ENCODE measurements around the gene CBX8. TPM values are rescaled to one million over a fixed set of nuclear protein-coding genes. Genes with fewer than 3 reads are reported as not detected.

The CBX8 gene
- 1.4 and 1.9 TPM in 2 replicates for total RNA-seq

DNA sequence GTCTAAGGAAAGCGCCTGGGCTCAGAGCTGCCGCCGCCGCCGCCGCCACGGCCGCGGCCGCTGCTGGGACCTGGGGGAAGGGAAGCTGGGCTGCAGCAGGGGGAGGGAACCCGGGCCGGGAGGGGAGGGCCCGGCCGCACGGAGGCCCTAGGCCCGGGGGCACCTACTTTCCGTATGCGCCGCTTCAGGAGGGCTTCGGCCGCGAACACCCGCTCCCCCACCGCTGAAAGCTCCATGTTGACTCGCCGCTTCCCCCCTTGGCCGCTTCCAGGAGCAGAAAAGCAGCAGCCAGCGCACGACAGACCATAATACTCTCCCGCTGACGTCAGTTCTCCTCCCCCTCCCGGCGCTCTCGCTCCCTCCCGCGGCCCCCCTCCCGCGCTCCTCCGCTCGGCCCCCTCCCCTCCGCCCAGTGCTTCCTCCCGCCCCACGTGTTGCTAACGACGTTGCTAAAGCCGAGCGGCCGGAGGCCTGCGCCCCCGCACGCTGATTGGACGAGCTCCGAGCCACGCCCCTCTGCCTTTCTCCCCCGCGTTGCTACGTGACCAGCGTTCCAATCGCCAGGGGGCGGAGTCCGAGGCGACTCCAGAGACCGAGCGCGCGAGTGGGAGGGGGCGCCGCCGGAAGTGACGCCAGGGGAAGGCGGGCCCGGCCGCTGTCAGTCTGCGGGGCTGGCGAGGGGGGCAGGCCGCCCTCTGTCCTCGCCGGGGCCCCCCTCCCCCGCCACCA lies at the start of gene CBX8:
CBX8 (minus strand) TSS at position 315 of the 729 bp plus-strand sequence; CDS start at position 236, 79 bp downstream.
- DNase-seq (ENCODE audit: low read depth in 2 of 2) = peak; percentile 98 to 100

DNA sequence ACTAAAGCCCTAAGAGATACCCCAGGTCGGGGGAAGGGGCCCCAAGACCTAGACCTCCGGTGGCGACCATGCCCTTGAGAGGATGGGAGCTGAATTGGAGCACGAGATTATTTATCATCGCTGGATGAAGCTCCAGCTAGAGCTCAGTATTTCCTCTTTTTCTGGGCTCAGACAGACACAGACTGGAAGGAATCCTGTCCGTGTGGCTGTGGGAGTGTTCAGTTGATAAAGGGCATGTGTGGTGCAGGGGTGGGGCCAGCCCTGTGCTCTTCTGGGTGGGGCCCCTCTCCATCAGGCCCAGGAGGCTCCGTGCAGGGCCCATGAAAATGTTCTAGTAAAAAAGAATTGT lies 48.7 kb upstream of the CBX8 start:
- no peak for DNase-seq (ENCODE audit: low read depth in 2 of 2)

DNA sequence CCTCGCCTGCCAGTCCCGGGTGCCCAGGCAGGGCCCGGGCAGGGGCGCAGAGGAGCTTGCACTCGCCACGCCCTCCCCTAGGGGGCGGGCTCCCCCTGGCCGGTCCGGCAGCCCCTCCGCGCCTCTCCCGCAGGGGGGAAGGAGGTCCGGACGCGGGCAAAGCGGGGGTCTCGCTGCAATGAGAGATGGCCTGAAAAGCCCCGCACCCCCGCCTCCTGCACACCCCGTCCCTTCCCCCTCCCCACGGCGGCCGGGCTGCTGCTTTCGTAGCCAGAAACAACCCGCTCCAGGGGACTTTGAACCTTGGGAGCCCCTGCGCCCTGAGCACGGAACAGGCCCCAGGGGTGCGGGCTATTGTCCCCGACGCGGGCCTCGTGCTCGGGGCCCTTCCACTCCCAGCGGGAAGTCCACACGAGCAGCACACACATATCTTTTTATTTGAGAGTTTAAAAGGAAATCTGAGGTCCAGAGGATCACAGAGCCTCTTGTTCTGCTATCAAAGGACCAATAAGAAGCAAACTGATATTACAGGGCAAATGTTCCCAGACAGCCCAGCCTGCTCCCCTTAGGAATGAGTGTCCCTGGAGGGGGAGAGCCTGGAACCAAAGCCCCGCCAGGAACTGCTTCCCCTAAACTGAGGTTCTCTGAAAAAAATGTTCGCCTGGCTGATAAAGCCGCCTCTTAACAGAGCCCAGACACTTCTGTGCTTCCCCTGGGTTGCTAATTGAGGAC lies 48.2 kb upstream of the CBX8 start:
- peak in 1 of 2 donors; percentile 44 for DNase-seq (ENCODE audit: low read depth in 2 of 2)

DNA sequence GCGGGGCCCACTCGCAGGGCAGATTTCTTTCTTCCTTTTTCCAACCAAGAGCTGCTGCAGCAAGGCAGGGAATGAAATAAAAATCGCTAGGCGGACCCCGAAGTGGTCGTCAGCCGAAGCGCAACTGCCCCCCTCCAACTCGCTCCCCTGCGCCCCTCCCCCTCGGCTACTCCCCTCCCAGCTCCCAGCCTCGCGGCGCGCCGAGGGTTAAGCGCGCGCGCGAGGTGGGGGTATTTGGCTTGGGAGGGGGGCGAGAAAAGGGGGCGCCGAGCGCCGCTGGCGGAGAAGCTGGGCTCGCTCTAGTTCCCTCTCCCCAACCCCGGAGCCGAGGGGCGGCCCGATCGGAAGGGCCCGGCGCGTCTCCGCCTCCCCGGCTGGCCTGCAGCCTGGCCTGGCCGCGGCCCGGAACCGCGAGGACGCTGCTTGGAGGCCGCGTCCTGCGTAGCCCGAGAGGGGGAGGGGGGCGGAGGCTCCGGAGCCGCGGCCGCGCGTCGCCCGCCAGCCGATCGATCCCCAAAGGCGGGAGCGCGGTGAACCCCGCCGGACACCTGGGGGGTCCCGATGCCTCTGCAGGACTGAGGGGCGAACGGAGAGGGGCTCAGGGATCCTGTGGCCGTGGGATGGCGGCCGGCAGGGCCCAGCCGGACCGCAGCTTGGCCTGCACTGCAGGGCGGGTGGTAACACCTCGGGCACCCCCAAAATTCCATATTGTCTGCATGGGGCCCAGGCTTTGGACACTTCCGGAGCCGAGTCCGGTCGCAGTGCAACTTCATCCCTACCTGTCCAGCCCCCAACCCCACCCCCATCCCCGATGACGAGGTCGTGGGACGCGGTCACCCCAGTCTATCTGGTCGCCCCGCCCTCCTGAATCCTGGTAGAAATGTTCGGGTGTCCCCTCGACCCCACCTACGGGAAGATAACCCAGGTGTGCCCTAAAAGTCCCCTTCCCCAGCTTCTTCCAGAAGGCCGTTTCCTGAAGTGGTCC lies 47.2 kb upstream of the CBX8 start:
- peak in 1 of 2 donors; percentile 61 for DNase-seq (ENCODE audit: low read depth in 2 of 2)

DNA sequence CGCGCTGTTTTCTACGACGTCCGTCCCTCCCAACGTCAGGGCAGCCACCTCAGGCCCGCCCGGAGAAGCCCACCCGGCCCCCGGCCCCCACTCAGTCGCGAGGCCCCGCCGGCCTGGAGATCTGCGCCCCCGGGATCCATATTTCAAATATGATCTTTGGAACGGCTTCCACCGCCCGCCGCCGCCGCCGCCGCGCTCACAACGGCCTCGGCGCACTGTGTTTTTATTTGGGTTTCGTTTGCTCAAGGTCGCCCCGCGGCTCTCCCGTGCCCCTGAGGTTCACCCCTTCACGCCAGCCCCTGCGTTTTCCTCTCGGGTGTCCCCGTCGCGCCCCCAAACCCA lies 46.6 kb upstream of the CBX8 start:
- no peak for DNase-seq (ENCODE audit: low read depth in 2 of 2)

DNA sequence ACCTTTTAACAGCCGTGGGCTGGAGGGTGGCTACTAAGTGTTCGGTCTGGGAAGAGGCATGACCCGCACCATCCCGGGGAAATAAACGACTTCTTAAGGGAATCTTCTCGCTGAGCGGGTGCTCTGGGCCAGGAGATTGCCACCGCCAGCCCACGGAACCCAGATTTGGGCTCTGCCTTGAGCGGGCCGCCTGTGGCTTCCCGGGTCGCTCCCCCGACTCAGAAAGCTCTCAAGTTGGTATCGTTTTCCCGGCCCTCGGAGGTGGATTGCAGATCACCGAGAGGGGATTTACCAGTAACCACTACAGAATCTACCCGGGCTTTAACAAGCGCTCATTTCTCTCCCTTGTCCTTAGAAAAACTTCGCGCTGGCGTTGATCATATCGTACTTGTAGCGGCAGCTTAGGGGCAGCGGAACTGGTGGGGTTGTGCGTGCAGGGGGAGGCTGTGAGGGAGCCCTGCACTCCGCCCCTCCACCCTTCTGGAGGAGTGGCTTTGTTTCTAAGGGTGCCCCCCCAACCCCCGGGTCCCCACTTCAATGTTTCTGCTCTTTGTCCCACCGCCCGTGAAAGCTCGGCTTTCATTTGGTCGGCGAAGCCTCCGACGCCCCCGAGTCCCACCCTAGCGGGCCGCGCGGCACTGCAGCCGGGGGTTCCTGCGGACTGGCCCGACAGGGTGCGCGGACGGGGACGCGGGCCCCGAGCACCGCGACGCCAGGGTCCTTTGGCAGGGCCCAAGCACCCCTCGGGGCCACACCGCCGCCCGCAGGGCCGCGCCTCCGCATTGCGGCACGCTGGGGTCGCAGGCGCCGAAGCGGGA lies 46.0 kb upstream of the CBX8 start:
- DNase-seq (ENCODE audit: low read depth in 2 of 2) = no peak

DNA sequence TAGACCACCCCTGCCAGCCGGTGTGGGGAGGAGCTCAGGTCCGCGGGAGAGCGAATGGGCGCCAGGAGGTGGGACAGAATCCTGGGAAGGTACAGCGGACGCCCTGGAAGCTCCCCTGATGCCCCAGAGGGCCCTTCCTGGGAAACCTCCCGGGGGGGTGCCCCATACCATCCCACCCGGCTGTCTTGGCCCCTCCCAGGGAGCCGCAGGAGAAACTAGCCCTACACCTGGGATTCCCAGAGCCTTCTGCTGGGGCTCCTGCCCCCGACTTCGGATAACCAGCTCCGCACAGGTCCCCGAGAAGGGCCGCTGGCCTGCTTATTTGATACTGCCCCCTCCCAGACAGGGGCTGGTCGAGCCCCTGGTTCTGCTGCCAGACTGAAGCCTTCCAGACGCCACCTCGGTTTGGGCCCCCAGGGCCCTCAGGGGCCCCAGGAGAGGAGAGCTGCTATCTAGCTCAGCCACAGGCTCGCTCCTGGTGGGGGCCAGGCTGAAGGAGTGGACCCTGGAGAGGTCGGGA lies 45.3 kb upstream of the CBX8 start:
- no peak for DNase-seq (ENCODE audit: low read depth in 2 of 2)

DNA sequence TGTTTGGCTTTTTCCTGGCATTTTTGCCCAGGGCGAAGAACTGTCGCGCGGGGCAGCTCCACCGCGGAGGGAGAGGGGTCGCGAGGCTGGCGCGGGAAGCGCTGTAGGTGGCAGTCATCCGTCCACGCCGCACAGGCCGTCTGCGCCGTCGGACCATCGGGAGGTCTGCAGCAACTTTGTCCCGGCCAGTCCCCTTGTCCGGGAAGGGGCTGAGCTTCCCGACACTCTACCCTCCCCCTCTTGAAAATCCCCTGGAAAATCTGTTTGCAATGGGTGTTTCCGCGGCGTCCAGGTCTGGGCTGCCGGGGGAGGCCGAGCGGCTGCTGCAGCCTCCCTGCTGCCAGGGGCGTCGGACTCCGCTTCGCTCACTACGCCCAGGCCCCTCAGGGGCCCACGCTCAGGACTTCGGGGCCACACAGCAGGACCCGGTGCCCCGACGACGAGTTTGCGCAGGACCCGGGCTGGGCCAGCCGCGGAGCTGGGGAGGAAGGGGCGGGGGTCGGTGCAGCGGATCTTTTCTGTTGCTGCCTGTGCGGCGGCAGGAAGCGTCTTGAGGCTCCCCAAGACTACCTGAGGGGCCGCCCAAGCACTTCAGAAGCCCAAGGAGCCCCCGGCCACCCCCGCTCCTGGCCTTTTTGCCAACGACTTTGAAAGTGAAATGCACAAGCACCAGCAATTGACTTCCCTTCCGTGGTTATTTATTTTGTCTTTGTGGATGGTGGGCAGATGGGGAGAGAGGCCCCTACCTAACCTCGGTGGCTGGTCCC lies 44.7 kb upstream of the CBX8 start:
- DNase-seq (ENCODE audit: low read depth in 2 of 2) = no peak

DNA sequence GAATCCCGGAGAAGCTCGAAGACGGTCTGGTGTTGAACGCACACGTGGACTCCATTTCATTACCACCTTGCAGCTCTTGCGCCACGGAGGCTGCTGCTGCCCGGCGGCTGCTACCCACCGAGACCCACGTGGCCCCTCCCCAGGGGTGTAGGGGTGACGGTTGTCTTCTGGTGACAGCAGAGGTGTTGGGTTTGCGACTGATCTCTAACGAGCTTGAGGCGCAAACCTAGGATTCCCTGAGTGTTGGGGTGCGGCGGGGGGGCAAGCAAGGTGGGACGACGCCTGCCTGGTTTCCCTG lies 44.1 kb upstream of the CBX8 start:
- DNase-seq (ENCODE audit: low read depth in 2 of 2) = no peak

DNA sequence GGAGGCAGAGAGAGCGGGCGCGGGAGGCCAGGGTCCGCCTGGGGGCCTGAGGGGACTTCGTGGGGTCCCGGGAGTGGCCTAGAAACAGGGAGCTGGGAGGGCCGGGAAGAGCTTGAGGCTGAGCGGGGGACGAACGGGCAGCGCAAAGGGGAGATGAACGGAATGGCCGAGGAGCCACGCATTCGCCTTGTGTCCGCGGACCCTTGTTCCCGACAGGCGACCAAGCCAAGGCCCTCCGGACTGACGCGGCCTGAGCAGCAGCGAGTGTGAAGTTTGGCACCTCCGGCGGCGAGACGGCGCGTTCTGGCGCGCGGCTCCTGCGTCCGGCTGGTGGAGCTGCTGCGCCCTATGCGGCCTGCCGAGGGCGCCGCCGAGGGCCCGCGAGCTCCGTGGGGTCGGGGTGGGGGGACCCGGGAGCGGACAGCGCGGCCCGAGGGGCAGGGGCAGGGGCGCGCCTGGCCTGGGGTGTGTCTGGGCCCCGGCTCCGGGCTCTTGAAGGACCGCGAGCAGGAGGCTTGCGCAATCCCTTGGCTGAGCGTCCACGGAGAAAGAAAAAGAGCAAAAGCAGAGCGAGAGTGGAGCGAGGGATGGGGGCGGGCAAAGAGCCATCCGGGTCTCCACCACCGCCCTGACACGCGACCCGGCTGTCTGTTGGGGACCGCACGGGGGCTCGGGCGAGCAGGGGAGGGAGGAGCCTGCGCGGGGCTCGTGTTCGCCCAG lies 43.6 kb upstream of the CBX8 start:
- DNase-seq (ENCODE audit: low read depth in 2 of 2) = peak in 1 of 2 donors; percentile 59

DNA sequence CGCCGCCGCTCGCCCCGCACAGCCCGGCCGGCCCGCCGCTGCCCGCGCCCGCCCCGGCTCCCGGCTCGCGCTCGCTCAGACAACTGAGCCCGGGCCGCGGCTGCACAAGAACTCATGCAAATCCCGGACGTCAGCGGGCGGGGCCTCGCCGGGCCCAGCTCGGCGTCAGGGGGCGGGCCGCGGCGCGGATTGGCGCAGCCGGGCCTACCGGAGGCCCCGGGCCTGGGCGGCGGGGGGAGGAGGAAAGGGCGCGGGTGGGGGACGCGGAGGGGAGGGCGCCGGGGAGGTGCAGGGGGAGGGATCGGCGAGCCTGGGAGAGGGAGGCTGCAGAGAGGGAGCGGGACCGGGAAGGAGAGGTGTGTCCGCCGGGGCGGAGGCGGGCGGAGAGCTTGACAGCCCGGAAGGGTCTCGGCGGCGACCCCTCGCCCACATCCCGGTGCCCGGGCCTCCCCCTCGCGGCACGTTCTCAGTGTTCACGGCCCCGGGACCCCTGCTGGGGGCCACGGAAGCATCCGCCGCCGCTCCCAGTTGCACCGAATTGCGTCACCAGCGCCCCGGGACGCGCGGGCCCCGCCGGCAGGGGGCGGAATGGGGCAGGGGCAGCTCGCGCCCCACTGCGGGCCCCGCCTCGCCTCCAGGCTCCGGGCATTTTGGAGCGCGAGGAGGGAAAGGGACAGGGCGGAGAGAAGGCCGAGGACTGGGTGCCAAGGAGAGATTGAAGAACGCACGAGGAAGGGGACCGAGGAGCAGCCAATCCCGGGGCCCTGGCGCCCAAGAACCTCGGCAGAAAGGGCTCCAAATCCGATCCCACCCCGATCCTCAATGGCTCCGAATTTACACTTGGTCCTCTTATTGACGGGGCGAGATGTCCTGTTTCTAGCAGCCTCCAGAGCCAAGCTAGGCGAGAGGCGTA lies 42.7 kb upstream of the CBX8 start, which contains the start of gene CBX4:
CBX4 (minus strand) TSS at position 85 of the 913 bp plus-strand sequence. CDS start 189 bp downstream, outside the sequence.
- peak; percentile 73 to 92 for DNase-seq (ENCODE audit: low read depth in 2 of 2)

DNA sequence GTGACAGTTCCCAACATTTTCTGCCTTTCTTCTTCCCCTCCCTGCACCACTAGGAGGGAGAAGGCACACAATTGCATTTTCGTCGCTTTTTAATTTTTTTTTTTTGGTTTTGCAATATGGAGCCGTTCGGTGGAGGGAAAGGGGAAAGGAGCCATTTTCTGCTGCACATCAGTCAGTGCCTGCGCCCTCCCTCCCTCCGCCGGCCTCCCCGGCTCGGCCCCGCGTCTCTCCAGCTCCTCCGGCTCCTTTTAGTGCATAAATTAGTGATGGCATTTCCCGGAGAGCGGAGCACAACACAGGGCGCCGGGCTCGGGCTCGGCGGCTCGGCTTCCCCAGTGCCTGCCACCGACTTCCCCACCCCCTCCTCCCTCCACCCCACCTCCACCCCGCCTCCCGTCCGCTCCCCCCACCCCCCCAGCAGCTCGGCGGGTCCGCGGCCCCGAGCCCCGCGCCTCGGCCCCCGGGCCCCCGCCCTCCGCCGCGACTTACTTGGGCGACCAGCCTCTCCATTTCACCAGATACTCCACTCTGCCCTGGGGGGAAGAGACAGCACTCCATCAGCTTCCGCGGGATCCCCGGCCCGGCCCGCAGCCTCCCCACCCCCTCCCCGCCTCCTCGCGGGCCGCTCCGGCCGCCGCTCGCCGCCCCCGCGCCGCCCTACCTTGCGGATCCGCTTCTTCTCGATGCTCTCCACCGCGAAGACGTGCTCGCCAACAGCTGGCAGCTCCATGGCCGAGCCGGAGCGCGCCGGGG lies 41.8 kb upstream of the CBX8 start:
- DNase-seq (ENCODE audit: low read depth in 2 of 2) = peak in 1 of 2 donors; percentile 60

DNA sequence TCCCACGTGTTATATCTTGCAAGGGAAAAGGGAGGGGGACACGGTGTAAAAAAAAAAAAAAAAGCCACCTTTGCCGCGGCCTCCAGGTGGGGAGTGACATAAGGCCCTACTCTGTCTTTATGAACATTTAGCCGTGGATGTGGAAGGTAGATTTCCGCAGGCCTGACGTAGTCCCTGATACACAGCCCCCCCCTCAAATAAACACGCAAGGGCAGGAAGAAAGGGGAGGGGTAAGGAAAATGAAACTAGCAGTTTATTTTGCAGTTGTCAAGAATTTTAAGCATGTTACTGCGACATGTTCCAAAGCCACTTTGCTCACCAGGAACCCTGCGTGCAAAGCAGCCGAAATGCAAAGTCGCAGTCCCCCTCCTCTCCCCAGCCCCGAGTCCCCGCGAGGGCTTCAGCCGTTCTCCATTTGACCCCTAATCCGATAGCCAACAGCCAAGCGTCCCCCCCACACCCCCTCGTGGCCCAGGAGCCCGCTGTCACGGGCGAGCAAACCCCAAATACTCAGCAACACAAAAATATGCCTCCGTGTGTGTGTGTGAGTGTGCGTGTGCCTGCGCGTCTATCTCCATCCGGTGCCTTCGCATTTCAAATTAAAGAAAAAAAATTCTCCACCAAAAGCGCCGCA lies 41.1 kb upstream of the CBX8 start:
- DNase-seq (ENCODE audit: low read depth in 2 of 2) = no peak

DNA sequence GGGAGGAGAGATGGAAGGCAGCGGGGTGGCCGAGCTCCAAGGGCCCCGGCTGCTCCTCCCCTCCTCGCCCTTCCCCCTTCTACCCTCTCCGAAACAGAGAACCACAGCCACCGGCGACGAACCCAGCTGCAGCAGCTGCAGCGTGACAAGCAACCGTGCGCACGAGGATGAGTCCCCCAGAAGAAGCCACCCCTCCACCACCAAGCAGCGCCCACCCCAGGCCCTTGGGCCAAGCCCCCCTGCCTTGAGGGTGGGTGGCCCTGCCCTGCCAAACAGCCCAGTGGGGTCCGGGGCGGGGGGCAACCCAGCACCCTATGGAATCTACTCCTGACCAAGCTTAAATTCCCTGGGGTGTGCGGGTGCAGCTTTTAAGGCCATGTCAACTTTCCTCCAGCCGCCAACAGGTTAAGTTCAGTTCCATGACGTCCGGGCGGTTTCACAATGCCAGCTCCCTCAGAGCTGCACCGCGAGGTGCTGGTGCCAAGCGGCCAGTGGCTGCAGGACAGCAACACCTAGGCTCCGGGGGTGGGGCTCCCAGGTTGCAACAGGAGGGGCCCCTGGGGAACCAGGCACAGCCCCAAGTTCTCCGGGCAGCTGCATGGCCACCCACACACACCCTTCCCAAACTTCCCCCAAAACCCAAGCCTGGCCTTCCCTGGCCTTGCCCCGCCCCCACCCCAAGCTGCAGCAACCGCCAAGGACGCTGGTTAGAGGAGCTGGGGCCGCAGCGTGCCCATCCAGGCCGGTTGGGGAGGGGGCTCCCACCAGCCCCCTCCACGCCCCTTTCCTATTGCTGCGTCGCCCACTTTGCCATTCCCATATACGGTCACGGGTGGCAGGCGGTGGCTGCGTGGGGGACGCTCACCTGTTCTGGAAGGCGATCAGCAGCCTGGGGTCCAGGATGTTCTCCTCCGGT lies 40.4 kb upstream of the CBX8 start:
- DNase-seq (ENCODE audit: low read depth in 2 of 2) = peak; percentile 34 to 63

DNA sequence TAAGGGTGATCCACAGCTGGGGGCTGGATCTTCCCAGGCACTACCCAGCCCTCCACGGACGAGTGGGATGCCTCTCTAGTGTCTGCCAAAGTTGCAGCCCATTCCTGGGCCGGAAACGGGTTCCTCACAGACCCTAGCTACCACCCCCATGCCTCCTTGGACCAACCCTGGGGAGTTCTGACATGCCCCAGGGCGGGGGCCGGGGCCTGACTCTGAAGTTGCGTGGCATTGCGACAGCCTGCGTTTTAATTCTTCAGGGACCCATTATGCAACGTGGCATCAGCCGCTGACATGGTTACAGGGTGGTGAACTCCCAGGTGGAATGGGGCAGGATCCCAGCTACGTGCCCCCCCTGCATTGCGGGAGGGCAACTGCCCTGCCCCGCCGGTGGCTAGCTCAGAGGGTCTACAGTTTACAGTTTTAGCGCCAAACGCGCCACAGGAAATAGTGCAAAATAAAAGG lies 39.7 kb upstream of the CBX8 start:
- DNase-seq (ENCODE audit: low read depth in 2 of 2) = no peak

DNA sequence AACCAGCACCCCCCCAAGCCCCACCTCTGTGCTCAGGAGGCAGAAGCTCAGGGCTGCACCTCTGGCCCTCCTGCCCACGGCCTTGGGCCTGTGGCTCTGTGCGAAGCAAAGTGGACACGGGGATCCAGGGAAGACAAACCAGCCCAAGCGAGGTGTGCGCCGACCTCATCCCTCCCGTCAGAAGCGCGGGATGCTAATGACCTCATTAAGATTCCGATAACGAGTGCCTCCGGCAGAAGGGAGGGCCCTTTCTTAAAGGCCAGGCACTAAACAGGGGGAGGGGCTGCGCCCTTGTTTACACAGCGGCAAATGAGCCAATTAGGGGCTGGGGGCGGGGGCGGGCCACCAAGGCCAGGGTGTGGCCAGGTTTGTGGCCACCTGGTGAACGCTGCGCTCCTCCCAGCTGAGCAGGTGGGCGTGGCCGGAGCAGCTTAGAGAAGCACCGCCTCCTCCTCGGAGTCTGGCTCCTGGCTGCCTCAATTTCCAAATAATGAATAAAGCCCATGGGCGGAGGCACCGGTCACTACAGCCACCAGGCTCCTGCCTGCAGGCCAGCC lies 39.2 kb upstream of the CBX8 start:
- DNase-seq (ENCODE audit: low read depth in 2 of 2) = no peak

Measured in dermis microvascular lymphatic vessel endothelial cell (primary cell).